ENCODE measurements around the gene MTMR4.

- TF ChIP-seq CTCF (IDR thresholded peaks at IDR 0.05): no peak
- TF ChIP-seq TAF1 (IDR thresholded peaks at IDR 0.05; ENCODE audit: borderline replicate concordance, low read depth, low read length): no peak
- no peak for TF ChIP-seq RCOR1 (IDR thresholded peaks at IDR 0.05; ENCODE audit: low read length)
- no peak for TF ChIP-seq SMC3 (IDR thresholded peaks at IDR 0.05; ENCODE audit: low read depth, low read length)
- TF ChIP-seq POLR2AphosphoS5 (IDR thresholded peaks at IDR 0.05; ENCODE audit: low read depth, low read length): no peak
- TF ChIP-seq FOXM1 (IDR thresholded peaks at IDR 0.05; ENCODE audit: low read depth): no peak
- TF ChIP-seq, protein P1, sequence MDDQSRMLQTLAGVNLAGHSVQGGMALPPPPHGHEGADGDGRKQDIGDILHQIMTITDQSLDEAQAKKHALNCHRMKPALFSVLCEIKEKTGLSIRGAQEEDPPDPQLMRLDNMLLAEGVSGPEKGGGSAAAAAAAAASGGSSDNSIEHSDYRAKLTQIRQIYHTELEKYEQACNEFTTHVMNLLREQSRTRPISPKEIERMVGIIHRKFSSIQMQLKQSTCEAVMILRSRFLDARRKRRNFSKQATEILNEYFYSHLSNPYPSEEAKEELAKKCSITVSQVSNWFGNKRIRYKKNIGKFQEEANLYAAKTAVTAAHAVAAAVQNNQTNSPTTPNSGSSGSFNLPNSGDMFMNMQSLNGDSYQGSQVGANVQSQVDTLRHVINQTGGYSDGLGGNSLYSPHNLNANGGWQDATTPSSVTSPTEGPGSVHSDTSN (IDR thresholded peaks at IDR 0.05): no peak
Observed at GRCh38 chr17:58510075-58510474, 4.4 kb downstream of the MTMR4 start.
